Panc1 (cell line): ENCODE results near the gene CLNK. TPM values are rescaled to one million over a fixed set of nuclear protein-coding genes. Genes with fewer than 3 reads are reported as not detected.

Experiments
- ATAC-seq: fragments of 200-7000 bp; cut with Tn5 transposase; 2 replicates; pipeline ENCODE4 v1.9.1; 2020; ENCODE audit warnings: mild to moderate bottlenecking, moderate library complexity
- Bru-seq: library from RNA; stranded (reverse); fragments of 400-500 nt; gene quantifications from one replicate; lab custom pipeline; 2021; lab: Mats Ljungman, UMichigan
- BruChase-seq, 2 experiments: library from RNA; stranded (reverse); fragments of 400-500 nt; gene quantifications; one replicate each; lab custom pipeline; 2021; lab: Mats Ljungman, UMichigan
- BruUV-seq: library from RNA; stranded (reverse); fragments of 400-500 nt; replicated peaks from 2 replicates; lab custom pipeline; 2021; lab: Mats Ljungman, UMichigan
- CTCF ChIA-PET: fragments of 300-600 bp; sonication (Branson Sonifier 250); formaldehyde crosslinking; loops from one replicate; lab custom pipeline; 2022; ENCODE audit warnings: antibody characterized with exemption; lab: Charles Lee
- POLR2A ChIA-PET: fragments of 300-600 bp; sonication (Branson Sonifier 250); formaldehyde crosslinking; loops from one replicate; lab custom pipeline; 2022; ENCODE audit warnings: antibody characterized with exemption; lab: Charles Lee
- DNase-seq: peaks from one replicate; pipeline ENCODE4 v3.0.0-alpha.2; 2010; ENCODE audit warnings: low read depth, low spot score
- H3K27ac ChIP-seq: 2 replicates; pipeline ENCODE4 v1.5.1; 2011; ENCODE audit warnings: mild to moderate bottlenecking, low read length, inconsistent platforms
- H3K27me3 ChIP-seq: fragments of 200-500 bp; sonication (Bioruptor generic); 2 replicates; pipeline ENCODE4 v1.6.0; 2014; ENCODE audit warnings: low read length, inconsistent platforms; ENCODE audit not compliant: control insufficient read depth, insufficient read depth
- H3K36me3 ChIP-seq: fragments of 200-500 bp; sonication (Bioruptor generic); 2 replicates; pipeline ENCODE4 v1.5.1; 2014; ENCODE audit warnings: inconsistent platforms, mild to moderate bottlenecking, low read length, moderate library complexity; ENCODE audit not compliant: control insufficient read depth, insufficient read depth
- H3K4me1 ChIP-seq: 2 replicates; pipeline ENCODE4 v1.5.1; 2011; ENCODE audit warnings: inconsistent platforms, mild to moderate bottlenecking, low read length, moderate library complexity; ENCODE audit not compliant: control insufficient read depth, insufficient read depth
- H3K4me3 ChIP-seq, 2 experiments: 2 replicates each; pipeline ENCODE4 v1.5.1; 2011 to 2012; ENCODE audit warnings: low read depth in 2 of 2, low read length in 2 of 2, mild to moderate bottlenecking in 2 of 2, inconsistent platforms in 1 of 2, moderate library complexity in 1 of 2
- H3K9me3 ChIP-seq: fragments of 200-500 bp; sonication (Bioruptor generic); 2 replicates; pipeline ENCODE4 v1.5.1; 2014; ENCODE audit warnings: low read depth, mild to moderate bottlenecking, inconsistent platforms, low read length, moderate library complexity; ENCODE audit not compliant: control insufficient read depth, insufficient read depth
- CTCF ChIP-seq: fragments of 450-650 bp; IDR thresholded peaks from 2 replicates; pipeline ENCODE4 v1.5.1; 2017; ENCODE audit warnings: mild to moderate bottlenecking
- POLR2AphosphoS5 ChIP-seq: IDR thresholded peaks from 2 replicates; pipeline ENCODE4 v1.6.1; 2012; ENCODE audit warnings: mild to moderate bottlenecking, low read depth, low read length, moderate library complexity
- REST ChIP-seq, 2 experiments: IDR thresholded peaks; 2 replicates each; pipeline ENCODE4 v1.6.1; 2011 to 2012; ENCODE audit warnings: low read depth in 2 of 2, control low read depth in 1 of 2, low read length in 1 of 2, mild to moderate bottlenecking in 1 of 2, moderate library complexity in 1 of 2; ENCODE audit not compliant: insufficient read depth in 1 of 2
- SIN3A ChIP-seq: IDR thresholded peaks from 2 replicates; pipeline ENCODE4 v1.6.1; 2012; ENCODE audit warnings: low read depth, mild to moderate bottlenecking, low read length, moderate library complexity, borderline replicate concordance; ENCODE audit not compliant: insufficient read depth
- TCF7L2 ChIP-seq: IDR thresholded peaks from 2 replicates; pipeline ENCODE4 v1.6.1; 2011; ENCODE audit warnings: mild to moderate bottlenecking, low read depth, low read length, inconsistent platforms
- in situ Hi-C: cut with HindIII; loops from 2 replicates; pipeline ENCODE4 v1.10.0; 2016; ENCODE audit warnings: low sequenced_read_pairs, low pct_unique_long_range_greater_than_20kb
- intact Hi-C: fragments of 100-400 bp; cut with micrococcal nuclease; formaldehyde crosslinking; loops from one replicate; pipeline ENCODE4 v1.10.0; 2022; ENCODE audit not compliant: unreplicated experiment
- long read RNA-seq: library from polyadenylated mRNA; unstranded; transcript quantifications from one replicate; pipeline ENCODE4 v2.0.0, GENCODE V29; 2021; ENCODE audit not compliant: unreplicated experiment
- polyA plus RNA-seq: library from polyadenylated mRNA; unstranded; fragments of >200 nt; gene quantifications from one replicate; pipeline ENCODE4 v1.2.1, GENCODE V29; 2012; ENCODE audit warnings: missing spikeins; ENCODE audit not compliant: insufficient read length
- total RNA-seq: library from RNA; stranded (reverse); gene quantifications from one replicate; pipeline ENCODE4 v1.2.1, GENCODE V29; 2021; ENCODE audit not compliant: unreplicated experiment

CLNK gene
- total RNA-seq (not detected), Bru-seq, nascent RNA (percentile 3 among the genes with signal in this experiment), BruChase-seq, experiment 1, labeled RNA remaining after a 2-hour chase (percentile 6 among the genes with signal in this experiment), BruChase-seq, experiment 2, labeled RNA remaining after a 6-hour chase (percentile 11 among the genes with signal in this experiment)
- polyA plus RNA-seq: 0.15 TPM
- long read RNA-seq: 0 reads

- Histone ChIP-seq H3K27ac (no peak within 1 kb of the TSS), H3K4me1 (no peaks in the 10 kb centered on the region), H3K9me3 (no peaks in the 10 kb centered on the region), H3K27me3 (no peaks in the 10 kb centered on the region), H3K4me3 (no peak within 1 kb of the TSS), H3K36me3 (no peaks in the 10 kb centered on the region)
- in situ Hi-C loops (no loop called here), intact Hi-C loops (no loop called here)
- TF ChIP-seq POLR2AphosphoS5 (no peak), REST (IDR thresholded peaks at IDR 0.05; ENCODE audit: insufficient read depth in 1 of 2, low read depth in 2 of 2, low read length in 1 of 2) (no peak), CTCF (no peak), SIN3A (no peak), TCF7L2 (no peak)
- ATAC-seq (no peak), DNase-seq (no peak)
- ChIA-PET CTCF (no interaction called here), POLR2A (no interaction called here)
- no TSS peak for BruUV-seq
These were observed at the start of gene CLNK for GRCh38 chr4:10684631-10685030. Gene CLNK, minus strand, starts transcription at chr4:10684768. Its CDS starts 16,899 bp downstream, at chr4:10667869.

- ChIA-PET CTCF (no interaction called here), POLR2A (no interaction called here)
- no peak for ATAC-seq
- DNase-seq: no peak
- no peak for TF ChIP-seq CTCF
- TF ChIP-seq REST (IDR thresholded peaks at IDR 0.05; ENCODE audit: insufficient read depth in 1 of 2, low read depth in 2 of 2, low read length in 1 of 2): no peak
- TF ChIP-seq SIN3A: no peak
- no peak for TF ChIP-seq TCF7L2
- no peak for TF ChIP-seq POLR2AphosphoS5
- in situ Hi-C loops: no loop called here
- intact Hi-C loops: no loop called here
- Histone ChIP-seq H3K36me3 (no peaks in the 10 kb centered on the region), H3K27ac (no peak overlapping the region), H3K4me3 (no peak overlapping the region), H3K4me1 (no peaks in the 10 kb centered on the region), H3K27me3 (no peaks in the 10 kb centered on the region), H3K9me3 (no peaks in the 10 kb centered on the region)
- no TSS peak for BruUV-seq
These were observed 49.0 kb upstream of the CLNK start for GRCh38 chr4:10733481-10734062.
